ENCODE results near the gene GMEB2.
"Not testable (repeated sequence)": the region's sequence is repeated elsewhere in the genome, so short reads cannot be mapped to it uniquely, and the experiment has no call there.

- not testable (repeated sequence) for TF ChIP-seq CTCF (IDR thresholded peaks at IDR 0.05); ZFX (IDR thresholded peaks at IDR 0.05; ENCODE audit: borderline replicate concordance)
Measured at GRCh38 chr20:63650486-63650885, 23.6 kb upstream of the GMEB2 start.

All from 22Rv1 (cell line).